Measurements from ENCODE around the gene IFNW1.
"Not testable (repeated sequence)": the region's sequence is repeated elsewhere in the genome, so short reads cannot be mapped to it uniquely, and the experiment has no call there.

The IFNW1 gene

GRCh38 chr9:21137020-21137419 lies 4.6 kb downstream of the IFNW1 start:
- no peaks in the 10 kb centered on the region for H3K27me3 Mint-ChIP-seq (ENCODE audit: low read depth)
- TF ChIP-seq CTCF (IDR thresholded peaks at IDR 0.05; ENCODE audit: unreplicated experiment in 3 of 3), result no peak
- no peaks in the 10 kb centered on the region for H3K9me3 Mint-ChIP-seq
- no peak overlapping the region for H3K27ac Mint-ChIP-seq
- no peak overlapping the region for H3K4me3 Mint-ChIP-seq
- H3K4me1 Mint-ChIP-seq, result no peaks in the 10 kb centered on the region
- H3K36me3 Mint-ChIP-seq (ENCODE audit: low read depth), result no peaks in the 10 kb centered on the region

- Mint-ChIP-seq H3K4me1 (no peaks in the 10 kb centered on the region), H3K4me3 (no peak overlapping the region), H3K27ac (no peak overlapping the region), H3K27me3 (ENCODE audit: low read depth) (no peaks in the 10 kb centered on the region), H3K36me3 (ENCODE audit: low read depth) (no peaks in the 10 kb centered on the region), H3K9me3 (no peaks in the 10 kb centered on the region)
- no peak for TF ChIP-seq CTCF (IDR thresholded peaks at IDR 0.05; ENCODE audit: unreplicated experiment in 3 of 3)
Measured at GRCh38 chr9:21135736-21136135, 5.9 kb downstream of the IFNW1 start.

- not testable (repeated sequence) for H3K4me3 Mint-ChIP-seq; H3K27ac Mint-ChIP-seq; H3K4me1 Mint-ChIP-seq; H3K27me3 Mint-ChIP-seq (ENCODE audit: low read depth); H3K36me3 Mint-ChIP-seq (ENCODE audit: low read depth)
- H3K9me3 Mint-ChIP-seq, result peaks cover 13% of the 10 kb centered on the region
Measured at GRCh38 chr9:21128186-21128585, 13.4 kb downstream of the IFNW1 start.

- Mint-ChIP-seq H3K9me3 (peaks cover 3% of the 10 kb centered on the region), H3K4me3 (no peak overlapping the region)
Measured at GRCh38 chr9:21121595-21122251, 19.9 kb downstream of the IFNW1 start.

GRCh38 chr9:21121079-21121478 lies 20.6 kb downstream of the IFNW1 start:
- Mint-ChIP-seq H3K27me3 (ENCODE audit: low read depth) (peaks cover under 1% of the 10 kb centered on the region), H3K27ac (no peak overlapping the region), H3K4me1 (peaks cover 8% of the 10 kb centered on the region), H3K4me3 (no peak overlapping the region), H3K9me3 (peaks cover under 1% of the 10 kb centered on the region), H3K36me3 (ENCODE audit: low read depth) (no peaks in the 10 kb centered on the region)
- TF ChIP-seq CTCF (IDR thresholded peaks at IDR 0.05; ENCODE audit: unreplicated experiment in 3 of 3), result no peak

More at GRCh38 chr9:21121595-21122251, 19.9 kb downstream of the IFNW1 start:
- Mint-ChIP-seq H3K36me3 (ENCODE audit: low read depth) (no peaks in the 10 kb centered on the region), H3K27ac (no peak overlapping the region), H3K27me3 (ENCODE audit: low read depth) (peaks cover 3% of the 10 kb centered on the region), H3K4me1 (peaks cover 8% of the 10 kb centered on the region)
- no peak for TF ChIP-seq CTCF (IDR thresholded peaks at IDR 0.05; ENCODE audit: unreplicated experiment in 3 of 3)

GRCh38 chr9:21119093-21119770 lies 22.4 kb downstream of the IFNW1 start:
- Mint-ChIP-seq H3K27me3 (ENCODE audit: low read depth) (no peaks in the 10 kb centered on the region), H3K4me1 (peaks cover 8% of the 10 kb centered on the region), H3K27ac (peak overlapping the region in 2 of 3 experiments; percentile 26 to 80), H3K4me3 (no peak overlapping the region), H3K36me3 (ENCODE audit: low read depth) (no peaks in the 10 kb centered on the region), H3K9me3 (no peaks in the 10 kb centered on the region)
- TF ChIP-seq CTCF (IDR thresholded peaks at IDR 0.05; ENCODE audit: unreplicated experiment in 3 of 3), result no peak
